ENCODE measurements around the gene FNDC3B.

GRCh38 chr3:172396400-172396799, 357.0 kb downstream of the FNDC3B start:
- TF ChIP-seq CTCF (IDR thresholded peaks at IDR 0.05; ENCODE audit: low read depth, low read length): no peak
- TF ChIP-seq MAX (IDR thresholded peaks at IDR 0.05; ENCODE audit: low read depth, low read length): no peak
- TF ChIP-seq POLR2A (IDR thresholded peaks at IDR 0.05; ENCODE audit: extremely low read depth, insufficient read length): no peak
- TF ChIP-seq MYC (IDR thresholded peaks at IDR 0.05; ENCODE audit: low read depth, low read length): no peak
